BLaER1 (cell line): ENCODE measurements around the gene DPH7.
"Not testable (repeated sequence)": the region's sequence is repeated elsewhere in the genome, so short reads cannot be mapped to it uniquely, and the experiment has no call there.

Source experiments
- H3K27ac ChIP-seq: shearing (Covaris generic); formaldehyde crosslinking; 2 replicates; pipeline ENCODE4 v1.8.1; 2022
- H3K27me3 ChIP-seq: shearing (Covaris generic); formaldehyde crosslinking; 2 replicates; pipeline ENCODE4 v1.8.1; 2022
- H3K36me3 ChIP-seq: shearing (Covaris generic); formaldehyde crosslinking; 2 replicates; pipeline ENCODE4 v1.8.1; 2022
- H3K4me1 ChIP-seq: shearing (Covaris generic); formaldehyde crosslinking; 2 replicates; pipeline ENCODE4 v1.8.1; 2022
- H3K4me2 ChIP-seq: shearing (Covaris generic); formaldehyde crosslinking; 2 replicates; pipeline ENCODE4 v1.8.1; 2022
- H3K4me3 ChIP-seq: shearing (Covaris generic); formaldehyde crosslinking; 2 replicates; pipeline ENCODE4 v1.8.1; 2022
- H3K9ac ChIP-seq: shearing (Covaris generic); formaldehyde crosslinking; 2 replicates; pipeline ENCODE4 v1.8.1; 2022
- H3K9me3 ChIP-seq: shearing (Covaris generic); formaldehyde crosslinking; 2 replicates; pipeline ENCODE4 v1.8.1; 2022
- H4K20me1 ChIP-seq: shearing (Covaris generic); formaldehyde crosslinking; 2 replicates; pipeline ENCODE4 v1.8.1; 2022
- Cebpa-rat ChIP-seq: shearing (Covaris generic); IDR thresholded peaks from 2 replicates; pipeline ENCODE4 v1.8.1; 2022

DPH7 gene

GRCh38 chr9:137606734-137607138 lies 28.0 kb upstream of the DPH7 start:
- no peak for TF ChIP-seq Cebpa-rat
- peaks cover 17% of the 10 kb centered on the region; the same call in 1 of the 2 replicates for H3K36me3 ChIP-seq

GRCh38 chr9:137606005-137606621 lies 27.4 kb upstream of the DPH7 start:
- peaks cover 46% of the 10 kb centered on the region for H4K20me1 ChIP-seq
- H3K36me3 ChIP-seq: peaks cover 16% of the 10 kb centered on the region; the same call in 1 of the 2 replicates
- H3K27me3 ChIP-seq: no peaks in the 10 kb centered on the region
- peak overlapping the region; percentile 89 for H3K27ac ChIP-seq
- no peak for TF ChIP-seq Cebpa-rat
- H3K4me1 ChIP-seq: peaks cover 67% of the 10 kb centered on the region
- H3K4me2 ChIP-seq: peak overlapping the region; percentile 100
- H3K4me3 ChIP-seq: peak overlapping the region; percentile 96
- H3K9me3 ChIP-seq: no peaks in the 10 kb centered on the region
- H3K9ac ChIP-seq: peak overlapping the region; percentile 92

More at GRCh38 chr9:137606734-137607138, 28.0 kb upstream of the DPH7 start:
- H3K4me1 ChIP-seq: peaks cover 68% of the 10 kb centered on the region
- H3K4me2 ChIP-seq: peak overlapping the region; percentile 100
- H3K4me3 ChIP-seq: peak overlapping the region; percentile 96
- H3K27me3 ChIP-seq: no peaks in the 10 kb centered on the region
- H3K27ac ChIP-seq: peak overlapping the region; percentile 89; the same call in 1 of the 2 replicates
- H3K9ac ChIP-seq: peak overlapping the region; percentile 92
- H3K9me3 ChIP-seq: no peaks in the 10 kb centered on the region
- peaks cover 52% of the 10 kb centered on the region for H4K20me1 ChIP-seq

- peak within 1 kb of the TSS; percentile 92 for H3K9ac ChIP-seq
- peaks cover 62% of the 10 kb centered on the region for H3K4me1 ChIP-seq
- H3K36me3 ChIP-seq: peaks cover 16% of the 10 kb centered on the region; the same call in 1 of the 2 replicates
- H3K9me3 ChIP-seq: no peaks in the 10 kb centered on the region
- H3K4me2 ChIP-seq: peak within 1 kb of the TSS; percentile 100
- peak within 1 kb of the TSS; percentile 89 for H3K27ac ChIP-seq
- no peaks in the 10 kb centered on the region for H3K27me3 ChIP-seq
- H3K4me3 ChIP-seq: peak within 1 kb of the TSS; percentile 96
- no peak for TF ChIP-seq Cebpa-rat
- peaks cover 43% of the 10 kb centered on the region for H4K20me1 ChIP-seq
Observed at GRCh38 chr9:137605121-137606004, 26.6 kb upstream of the DPH7 start, which contains the start of gene ARRDC1. ARRDC1 (plus strand) TSS chr9:137605686; CDS start chr9:137605718, 32 bp downstream.

GRCh38 chr9:137604345-137605086 lies 25.8 kb upstream of the DPH7 start:
- Histone ChIP-seq H3K9ac (no peak overlapping the region), H3K4me3 (peak overlapping the region; percentile 48), H4K20me1 (peaks cover 39% of the 10 kb centered on the region), H3K27me3 (no peaks in the 10 kb centered on the region), H3K27ac (no peak overlapping the region), H3K4me1 (peaks cover 62% of the 10 kb centered on the region), H3K9me3 (no peaks in the 10 kb centered on the region), H3K36me3 (peaks cover 13% of the 10 kb centered on the region; the same call in 1 of the 2 replicates), H3K4me2 (peak overlapping the region; percentile 87)
- no peak for TF ChIP-seq Cebpa-rat

GRCh38 chr9:137603879-137604278 lies 25.2 kb upstream of the DPH7 start:
- Histone ChIP-seq H3K9ac (no peak overlapping the region), H3K27me3 (no peaks in the 10 kb centered on the region), H3K27ac (no peak overlapping the region), H3K4me3 (no peak overlapping the region; the same call in 1 of the 2 replicates), H4K20me1 (peaks cover 32% of the 10 kb centered on the region), H3K9me3 (no peaks in the 10 kb centered on the region), H3K4me1 (peaks cover 65% of the 10 kb centered on the region), H3K36me3 (peaks cover 7% of the 10 kb centered on the region; the same call in 1 of the 2 replicates), H3K4me2 (peak overlapping the region; percentile 87)
- TF ChIP-seq Cebpa-rat: no peak

GRCh38 chr9:137602661-137603060 lies 23.9 kb upstream of the DPH7 start:
- H3K9me3 ChIP-seq: no peaks in the 10 kb centered on the region
- H3K27ac ChIP-seq: peak overlapping the region; percentile 45; the same call in 1 of the 2 replicates
- no peaks in the 10 kb centered on the region for H3K36me3 ChIP-seq
- peak overlapping the region; percentile 70 for H3K4me2 ChIP-seq
- H3K4me3 ChIP-seq: no peak overlapping the region
- H4K20me1 ChIP-seq: peaks cover 20% of the 10 kb centered on the region
- H3K9ac ChIP-seq: peak overlapping the region; percentile 23; the same call in 1 of the 2 replicates
- peaks cover 59% of the 10 kb centered on the region for H3K4me1 ChIP-seq
- no peaks in the 10 kb centered on the region for H3K27me3 ChIP-seq
- no peak for TF ChIP-seq Cebpa-rat

GRCh38 chr9:137598943-137599342 lies 20.2 kb upstream of the DPH7 start:
- Histone ChIP-seq H3K4me3 (no peak overlapping the region), H4K20me1 (no peaks in the 10 kb centered on the region), H3K36me3 (no peaks in the 10 kb centered on the region), H3K9me3 (no peaks in the 10 kb centered on the region), H3K4me1 (peaks cover 36% of the 10 kb centered on the region), H3K27ac (no peak overlapping the region), H3K27me3 (no peaks in the 10 kb centered on the region), H3K9ac (no peak overlapping the region), H3K4me2 (no peak overlapping the region)
- no peak for TF ChIP-seq Cebpa-rat

- not testable (repeated sequence) for H4K20me1 ChIP-seq, H3K9ac ChIP-seq, H3K4me3 ChIP-seq, H3K9me3 ChIP-seq, H3K36me3 ChIP-seq, H3K4me2 ChIP-seq, H3K27me3 ChIP-seq, H3K27ac ChIP-seq
- H3K4me1 ChIP-seq: peaks cover 16% of the 10 kb centered on the region
Observed at GRCh38 chr9:137596577-137596976, 17.9 kb upstream of the DPH7 start.

GRCh38 chr9:137593176-137593575 lies 14.5 kb upstream of the DPH7 start:
- Histone ChIP-seq H3K4me1 (peaks cover 26% of the 10 kb centered on the region), H3K4me3 (no peak overlapping the region), H3K27ac (no peak overlapping the region), H3K36me3 (peaks cover 9% of the 10 kb centered on the region), H3K4me2 (no peak overlapping the region), H3K9ac (no peak overlapping the region), H4K20me1 (peaks cover 17% of the 10 kb centered on the region), H3K27me3 (no peaks in the 10 kb centered on the region), H3K9me3 (no peaks in the 10 kb centered on the region)
- TF ChIP-seq Cebpa-rat: no peak
